GM13976 (cell line): ENCODE measurements around the gene SPATA13.

ENCODE experiments used
- DNase-seq: peaks from one replicate; pipeline ENCODE4 v3.0.0; 2012; ENCODE audit warnings: low spot score
- in situ Hi-C: fragments of 300-500 bp; cut with MboI; formaldehyde crosslinking; loops from one replicate; pipeline ENCODE4 v1.12.0; 2022; ENCODE audit warnings: low sequenced_read_pairs, mixed read lengths, inconsistent platforms; ENCODE audit not compliant: unreplicated experiment
- TF ChIP-seq, protein P1 (sequence below): IDR thresholded peaks from 2 replicates; pipeline ENCODE4 v1.5.1; 2012; ENCODE audit warnings: borderline replicate concordance, mild to moderate bottlenecking; ENCODE audit not compliant: insufficient read depth; ENCODE audit errors: extremely low read depth, missing control alignments, control extremely low read depth

Gene SPATA13

DNA sequence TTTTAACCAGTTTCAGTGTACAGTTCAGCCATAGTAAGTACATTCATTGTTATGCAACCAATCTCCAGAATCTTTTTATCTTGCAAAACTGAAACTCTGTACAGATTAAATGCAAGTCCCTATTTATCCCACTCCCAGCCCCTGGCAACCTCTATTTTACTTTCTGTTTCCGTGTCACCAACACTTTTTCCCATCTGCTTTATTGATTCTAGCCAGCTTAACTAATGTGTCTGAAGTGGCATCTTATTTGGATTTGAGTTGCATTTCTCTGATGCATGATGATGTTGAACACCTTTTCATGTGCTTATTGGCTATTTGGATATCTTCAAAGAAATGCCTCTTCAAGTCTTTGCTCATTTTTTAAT is 18.9 kb downstream of the SPATA13 start:
- in situ Hi-C loops, result no loop called here
- DNase-seq, result no peak
- TF ChIP-seq, protein P1, sequence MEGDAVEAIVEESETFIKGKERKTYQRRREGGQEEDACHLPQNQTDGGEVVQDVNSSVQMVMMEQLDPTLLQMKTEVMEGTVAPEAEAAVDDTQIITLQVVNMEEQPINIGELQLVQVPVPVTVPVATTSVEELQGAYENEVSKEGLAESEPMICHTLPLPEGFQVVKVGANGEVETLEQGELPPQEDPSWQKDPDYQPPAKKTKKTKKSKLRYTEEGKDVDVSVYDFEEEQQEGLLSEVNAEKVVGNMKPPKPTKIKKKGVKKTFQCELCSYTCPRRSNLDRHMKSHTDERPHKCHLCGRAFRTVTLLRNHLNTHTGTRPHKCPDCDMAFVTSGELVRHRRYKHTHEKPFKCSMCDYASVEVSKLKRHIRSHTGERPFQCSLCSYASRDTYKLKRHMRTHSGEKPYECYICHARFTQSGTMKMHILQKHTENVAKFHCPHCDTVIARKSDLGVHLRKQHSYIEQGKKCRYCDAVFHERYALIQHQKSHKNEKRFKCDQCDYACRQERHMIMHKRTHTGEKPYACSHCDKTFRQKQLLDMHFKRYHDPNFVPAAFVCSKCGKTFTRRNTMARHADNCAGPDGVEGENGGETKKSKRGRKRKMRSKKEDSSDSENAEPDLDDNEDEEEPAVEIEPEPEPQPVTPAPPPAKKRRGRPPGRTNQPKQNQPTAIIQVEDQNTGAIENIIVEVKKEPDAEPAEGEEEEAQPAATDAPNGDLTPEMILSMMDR, result no peak

- DNase-seq, result no peak
- in situ Hi-C loops, result no loop called here
- TF ChIP-seq, protein P1, result no peak
Measured at GRCh38 chr13:24180750-24181377, 20.3 kb downstream of the SPATA13 start.

DNA sequence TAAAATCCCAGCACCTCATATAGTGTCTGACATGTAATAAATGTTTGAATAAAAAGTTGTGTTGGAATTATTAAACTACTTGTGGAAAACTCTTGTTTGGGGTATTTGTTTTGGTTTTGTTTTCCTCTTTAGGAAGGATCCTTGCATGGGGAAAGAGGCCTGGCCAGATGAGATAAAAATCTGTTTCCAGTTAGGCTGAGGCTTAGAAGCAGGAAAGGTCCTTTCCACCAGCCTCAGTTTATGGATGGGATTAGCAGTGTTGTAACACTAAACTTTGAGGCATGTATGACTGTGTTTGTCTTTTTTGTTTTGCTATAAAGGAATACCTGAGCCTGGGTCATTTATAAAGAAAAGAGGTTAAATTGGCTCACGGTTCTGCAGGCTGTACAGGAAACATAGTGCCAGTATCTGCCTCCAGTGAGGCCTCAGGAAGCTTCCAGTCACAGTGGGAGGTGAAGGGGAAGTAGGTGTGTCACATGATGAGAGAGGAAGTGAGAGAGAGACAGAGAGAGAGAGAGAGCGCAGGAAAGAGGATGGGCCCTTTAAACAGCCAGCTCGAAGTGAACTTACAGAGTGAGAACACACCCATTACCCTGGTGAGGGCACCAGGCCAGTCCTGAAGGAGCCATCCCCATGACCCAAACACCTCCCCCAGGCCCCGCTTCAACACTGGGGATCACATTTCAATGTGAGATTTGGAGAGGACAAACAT is 21.6 kb downstream of the SPATA13 start:
- TF ChIP-seq, protein P1, result no peak
- no peak for DNase-seq
- in situ Hi-C loops, result no loop called here

DNA sequence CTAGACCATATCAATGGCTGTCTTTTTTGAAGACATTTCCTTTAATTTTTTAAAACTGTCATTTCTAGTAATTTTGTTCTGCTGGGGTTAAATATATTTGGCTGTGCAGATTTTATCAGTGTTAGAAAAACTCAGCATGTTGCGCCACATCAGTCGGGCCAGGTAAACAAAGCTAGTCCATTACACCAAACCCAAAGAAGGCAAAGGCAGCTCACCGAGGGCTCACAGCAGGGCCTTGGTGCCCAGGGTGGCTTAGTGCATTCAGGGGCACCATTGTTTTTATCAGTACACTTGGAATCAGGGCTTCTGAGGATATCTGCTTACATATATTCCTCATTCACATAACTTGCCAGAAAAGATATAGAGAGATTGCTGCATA is 22.2 kb downstream of the SPATA13 start:
- DNase-seq, result no peak
- in situ Hi-C loops, result no loop called here
- TF ChIP-seq, protein P1, result no peak

- no peak for DNase-seq
Measured at GRCh38 chr13:24183741-24184182, 23.2 kb downstream of the SPATA13 start.

DNA sequence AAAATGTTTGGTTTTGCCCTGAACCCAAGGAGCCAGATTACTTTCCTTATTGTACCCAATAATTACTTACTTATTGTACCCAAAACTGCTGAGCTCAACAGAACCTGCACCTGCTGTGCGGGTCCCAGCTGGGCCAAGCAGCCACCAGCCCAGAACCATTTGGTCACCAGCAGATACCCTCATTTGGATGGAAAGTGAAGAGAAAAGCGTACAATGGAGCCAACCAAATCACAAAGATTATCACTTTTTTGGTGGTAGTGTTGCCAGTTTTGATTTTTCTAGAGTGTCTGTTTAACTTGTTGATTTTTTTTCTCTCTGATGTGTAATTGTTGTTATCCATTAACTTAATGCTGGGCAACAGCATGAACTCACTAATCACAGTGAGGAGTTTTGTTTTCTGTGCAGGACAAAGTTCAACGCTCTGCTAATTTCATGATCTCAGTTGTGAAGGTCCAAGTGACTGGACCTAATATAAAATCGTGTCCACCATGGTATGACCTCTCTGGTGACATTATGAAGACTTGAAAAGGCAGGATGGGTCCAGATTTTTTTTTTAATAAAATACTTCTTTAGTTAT is 23.8 kb downstream of the SPATA13 start:
- in situ Hi-C loops, result no loop called here
- no peak for DNase-seq
- TF ChIP-seq, protein P1, result no peak

More at GRCh38 chr13:24183741-24184182, 23.2 kb downstream of the SPATA13 start:
- TF ChIP-seq, protein P1, result no peak
- in situ Hi-C loops, result no loop called here
